Activated CD4-positive, alpha-beta T cell treated with anti-CD3 and anti-CD28 coated beads for 36 hours (primary cell): ENCODE data around the gene SLC9A9. TPM values are rescaled to one million over a fixed set of nuclear protein-coding genes. Genes with fewer than 3 reads are reported as not detected.

Experiments used
- ATAC-seq: fragments of 200-7000 bp; cut with Tn5 transposase; one replicate; pipeline ENCODE4 v1.10.0; 2021; ENCODE audit warnings: mild to moderate bottlenecking, moderate library complexity
- CTCF ChIA-PET: fragments of 350-600 bp; sonication (Branson Sonifier 250); formaldehyde crosslinking; loops from one replicate; lab custom pipeline; 2021; ENCODE audit warnings: antibody characterized with exemption; lab: Charles Lee
- POLR2A ChIA-PET: fragments of 350-600 bp; sonication (Branson Sonifier 250); formaldehyde crosslinking; loops from one replicate; lab custom pipeline; 2021; ENCODE audit warnings: antibody characterized with exemption, inconsistent platforms; lab: Charles Lee
- DNase-seq: peaks from one replicate; pipeline ENCODE4 v3.0.0-alpha.2; 2020
- H3K27ac Mint-ChIP-seq: one replicate; pipeline ENCODE4 v1.8.0; 2021; ENCODE audit warnings: mixed read lengths
- H3K27me3 Mint-ChIP-seq: one replicate; pipeline ENCODE4 v1.8.0; 2021; ENCODE audit warnings: mixed read lengths
- H3K36me3 Mint-ChIP-seq: one replicate; pipeline ENCODE4 v1.8.0; 2021; ENCODE audit warnings: low read depth, mixed read lengths
- H3K4me1 Mint-ChIP-seq: one replicate; pipeline ENCODE4 v1.8.0; 2021; ENCODE audit warnings: mixed read lengths
- H3K4me3 Mint-ChIP-seq: one replicate; pipeline ENCODE4 v1.8.0; 2021; ENCODE audit warnings: mild to moderate bottlenecking, moderate library complexity, mixed read lengths
- H3K9me3 Mint-ChIP-seq: one replicate; pipeline ENCODE4 v1.8.0; 2021; ENCODE audit warnings: low read depth, mixed read lengths
- intact Hi-C, 2 experiments: fragments of 100-400 bp; cut with DNase I in 1 of 2; cut with micrococcal nuclease in 1 of 2; formaldehyde crosslinking; loops; one replicate each; pipeline versions ENCODE4 v1.14.2 to v1.15.1; 2022 to 2024; cut with DNase I, micrococcal nuclease
- total RNA-seq, 2 experiments: library from RNA; stranded (reverse); gene quantifications; one replicate each; pipeline ENCODE4 v1.2.3, GENCODE V29; 2021

Gene SLC9A9
- total RNA-seq, 2 experiments from 2014 or later, result 1.4 to 1.6 TPM

- intact Hi-C loops, result no loop called here
- CTCF ChIA-PET, result interaction anchor here (1.0 kb wide), 1 partner anchor 22 kb away, joined by 4 read pairs; no protein-coding TSS in a partner anchor
Measured at GRCh38 chr3:143269741-143270140, 578.5 kb downstream of the SLC9A9 start.

GRCh38 chr3:143267989-143268388 is 580.3 kb downstream of the SLC9A9 start:
- ChIA-PET CTCF (no interaction called here), POLR2A (no interaction called here)
- H3K27me3 Mint-ChIP-seq, result no peaks in the 10 kb centered on the region
- DNase-seq (no peak), ATAC-seq (no peak)
- H3K4me3 Mint-ChIP-seq, result no peak overlapping the region
- H3K36me3 Mint-ChIP-seq, result peaks cover 3% of the 10 kb centered on the region
- no peaks in the 10 kb centered on the region for H3K9me3 Mint-ChIP-seq
- H3K4me1 Mint-ChIP-seq, result peaks cover 5% of the 10 kb centered on the region
- intact Hi-C loops, result no loop called here
- H3K27ac Mint-ChIP-seq, result no peak overlapping the region

More at GRCh38 chr3:143269741-143270140, 578.5 kb downstream of the SLC9A9 start:
- Mint-ChIP-seq H3K4me3 (no peak overlapping the region), H3K36me3 (peaks cover 3% of the 10 kb centered on the region), H3K27ac (no peak overlapping the region), H3K4me1 (peaks cover 3% of the 10 kb centered on the region), H3K27me3 (no peaks in the 10 kb centered on the region), H3K9me3 (no peaks in the 10 kb centered on the region)
- ATAC-seq, result no peak
- POLR2A ChIA-PET, result no interaction called here
- DNase-seq, result no peak

GRCh38 chr3:143266927-143267326 is 581.3 kb downstream of the SLC9A9 start:
- Mint-ChIP-seq H3K9me3 (no peaks in the 10 kb centered on the region), H3K4me1 (peaks cover 5% of the 10 kb centered on the region), H3K4me3 (no peak overlapping the region), H3K36me3 (peaks cover 3% of the 10 kb centered on the region), H3K27me3 (no peaks in the 10 kb centered on the region), H3K27ac (no peak overlapping the region)
- ChIA-PET CTCF (no interaction called here), POLR2A (no interaction called here)
- no peak for ATAC-seq
- intact Hi-C loops, result no loop called here
- DNase-seq, result no peak

- H3K4me3 Mint-ChIP-seq, result no peak overlapping the region
- no peak overlapping the region for H3K27ac Mint-ChIP-seq
- DNase-seq (no peak), ATAC-seq (no peak)
- H3K9me3 Mint-ChIP-seq, result no peaks in the 10 kb centered on the region
- intact Hi-C loops, result no loop called here
- ChIA-PET POLR2A (no interaction called here), CTCF (no interaction called here)
- peaks cover 3% of the 10 kb centered on the region for H3K36me3 Mint-ChIP-seq
- H3K4me1 Mint-ChIP-seq, result peaks cover 5% of the 10 kb centered on the region
- H3K27me3 Mint-ChIP-seq, result no peaks in the 10 kb centered on the region
Measured at GRCh38 chr3:143266511-143266910, 581.8 kb downstream of the SLC9A9 start.

- Mint-ChIP-seq H3K9me3 (no peaks in the 10 kb centered on the region), H3K4me1 (peaks cover 5% of the 10 kb centered on the region), H3K4me3 (no peak overlapping the region), H3K36me3 (peaks cover 3% of the 10 kb centered on the region), H3K27me3 (no peaks in the 10 kb centered on the region), H3K27ac (no peak overlapping the region)
- no peak for DNase-seq
- no peak for ATAC-seq
- ChIA-PET POLR2A (no interaction called here), CTCF (no interaction called here)
- intact Hi-C loops, result no loop called here
Measured at GRCh38 chr3:143265501-143266070, 582.7 kb downstream of the SLC9A9 start.

GRCh38 chr3:143263852-143264513 is 584.3 kb downstream of the SLC9A9 start:
- Mint-ChIP-seq H3K27me3 (no peaks in the 10 kb centered on the region), H3K36me3 (peaks cover 3% of the 10 kb centered on the region), H3K4me3 (no peak overlapping the region), H3K9me3 (no peaks in the 10 kb centered on the region), H3K27ac (no peak overlapping the region), H3K4me1 (peaks cover 5% of the 10 kb centered on the region)
- no peak for DNase-seq
- POLR2A ChIA-PET, result no interaction called here
- no peak for ATAC-seq
- intact Hi-C loops, result no loop called here
- CTCF ChIA-PET, result interaction anchor here (0.6 kb wide), 1 partner anchor 65 kb away, joined by 3 read pairs; no protein-coding TSS in a partner anchor

- peaks cover 3% of the 10 kb centered on the region for H3K36me3 Mint-ChIP-seq
- DNase-seq (no peak), ATAC-seq (no peak)
- H3K4me1 Mint-ChIP-seq, result peaks cover 3% of the 10 kb centered on the region
- no peaks in the 10 kb centered on the region for H3K27me3 Mint-ChIP-seq
- no peaks in the 10 kb centered on the region for H3K9me3 Mint-ChIP-seq
- H3K27ac Mint-ChIP-seq, result no peak overlapping the region
- ChIA-PET CTCF (no interaction called here), POLR2A (no interaction called here)
- no peak overlapping the region for H3K4me3 Mint-ChIP-seq
- intact Hi-C loops, result no loop called here
Measured at GRCh38 chr3:143261848-143262247, 586.4 kb downstream of the SLC9A9 start.

- Mint-ChIP-seq H3K27me3 (no peaks in the 10 kb centered on the region), H3K36me3 (no peaks in the 10 kb centered on the region), H3K4me1 (no peaks in the 10 kb centered on the region), H3K27ac (no peak overlapping the region), H3K4me3 (no peak overlapping the region), H3K9me3 (no peaks in the 10 kb centered on the region)
- no peak for DNase-seq
- ATAC-seq, result no peak
- intact Hi-C loops, result no loop called here
- ChIA-PET POLR2A (no interaction called here), CTCF (no interaction called here)
Measured at GRCh38 chr3:143258692-143259091, 589.6 kb downstream of the SLC9A9 start.

- DNase-seq (no peak), ATAC-seq (no peak)
- H3K27me3 Mint-ChIP-seq, result no peaks in the 10 kb centered on the region
- H3K4me3 Mint-ChIP-seq, result no peak overlapping the region
- intact Hi-C loops, result no loop called here
- no peak overlapping the region for H3K27ac Mint-ChIP-seq
- ChIA-PET CTCF (interaction anchor here (1.7 kb wide), 1 partner anchor 16 kb away, joined by 3 read pairs; no protein-coding TSS in a partner anchor), POLR2A (no interaction called here)
- no peaks in the 10 kb centered on the region for H3K9me3 Mint-ChIP-seq
- no peaks in the 10 kb centered on the region for H3K36me3 Mint-ChIP-seq
- H3K4me1 Mint-ChIP-seq, result no peaks in the 10 kb centered on the region
Measured at GRCh38 chr3:143256416-143256815, 591.9 kb downstream of the SLC9A9 start.

GRCh38 chr3:143255739-143256138 is 592.5 kb downstream of the SLC9A9 start:
- Mint-ChIP-seq H3K4me3 (no peak overlapping the region), H3K4me1 (no peaks in the 10 kb centered on the region), H3K36me3 (no peaks in the 10 kb centered on the region), H3K27me3 (no peaks in the 10 kb centered on the region), H3K9me3 (peaks cover 3% of the 10 kb centered on the region), H3K27ac (no peak overlapping the region)
- CTCF ChIA-PET, result no interaction called here
- intact Hi-C loops, result no loop called here
- POLR2A ChIA-PET, result no interaction called here
- DNase-seq (no peak), ATAC-seq (no peak)

- H3K27me3 Mint-ChIP-seq, result no peaks in the 10 kb centered on the region
- ChIA-PET CTCF (no interaction called here), POLR2A (no interaction called here)
- H3K36me3 Mint-ChIP-seq, result no peaks in the 10 kb centered on the region
- intact Hi-C loops, result no loop called here
- no peak overlapping the region for H3K27ac Mint-ChIP-seq
- no peaks in the 10 kb centered on the region for H3K4me1 Mint-ChIP-seq
- H3K4me3 Mint-ChIP-seq, result no peak overlapping the region
- DNase-seq (no peak), ATAC-seq (no peak)
- peaks cover 6% of the 10 kb centered on the region for H3K9me3 Mint-ChIP-seq
Measured at GRCh38 chr3:143252931-143253330, 595.3 kb downstream of the SLC9A9 start.

GRCh38 chr3:143249014-143249413 is 599.3 kb downstream of the SLC9A9 start:
- H3K36me3 Mint-ChIP-seq, result no peaks in the 10 kb centered on the region
- intact Hi-C loops, result no loop called here
- H3K9me3 Mint-ChIP-seq, result peaks cover 6% of the 10 kb centered on the region
- no peak overlapping the region for H3K4me3 Mint-ChIP-seq
- ChIA-PET POLR2A (no interaction called here), CTCF (no interaction called here)
- H3K27ac Mint-ChIP-seq, result no peak overlapping the region
- no peaks in the 10 kb centered on the region for H3K27me3 Mint-ChIP-seq
- H3K4me1 Mint-ChIP-seq, result no peaks in the 10 kb centered on the region
- ATAC-seq, result no peak
- no peak for DNase-seq
